GM19397 (cell line): ENCODE results near the gene EML6.
A peak's percentile ranks its signal among the peaks of the same experiment; 100 is the strongest.
"Not testable (repeated sequence)": the region's sequence is repeated elsewhere in the genome, so short reads cannot be mapped to it uniquely, and the experiment has no call there.

ENCODE experiments used
- ATAC-seq: cut with Tn5 transposase; IDR thresholded peaks from one replicate; pipeline ENCODE4 v1.9.1; 2021; ENCODE audit warnings: mild to moderate bottlenecking, moderate library complexity; ENCODE audit not compliant: unreplicated experiment

EML6 gene

GRCh38 chr2:54723131-54723995 lies at the start of gene EML6:
Gene EML6, plus strand, starts transcription at chr2:54723662. Its CDS starts 1,400 bp downstream, at chr2:54725062.
- peak; percentile 99 for ATAC-seq

GRCh38 chr2:54675281-54675680 lies 48.2 kb upstream of the EML6 start:
- no peak for ATAC-seq

- no peak for ATAC-seq
Measured at GRCh38 chr2:54675738-54676137, 47.7 kb upstream of the EML6 start.

DNA sequence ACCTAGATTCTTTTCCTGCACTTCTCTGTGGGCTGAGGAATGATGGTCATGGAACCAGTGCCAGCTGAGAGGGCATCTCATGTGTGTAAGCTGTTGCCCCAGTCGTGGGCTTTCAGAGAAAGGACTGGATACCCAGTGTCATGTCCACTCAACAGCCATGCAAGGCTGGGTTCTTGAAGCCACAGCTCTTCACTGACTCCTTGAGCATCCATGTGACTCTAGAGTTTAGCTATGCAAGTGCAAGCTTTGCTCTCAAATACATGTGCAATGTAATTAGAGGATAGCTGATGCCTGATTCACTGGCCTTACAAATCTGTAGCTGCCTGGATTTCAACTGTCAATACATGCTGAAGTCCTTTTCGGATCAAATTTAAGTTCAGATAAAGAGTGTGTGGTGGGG lies 46.8 kb upstream of the EML6 start:
- ATAC-seq: no peak

DNA sequence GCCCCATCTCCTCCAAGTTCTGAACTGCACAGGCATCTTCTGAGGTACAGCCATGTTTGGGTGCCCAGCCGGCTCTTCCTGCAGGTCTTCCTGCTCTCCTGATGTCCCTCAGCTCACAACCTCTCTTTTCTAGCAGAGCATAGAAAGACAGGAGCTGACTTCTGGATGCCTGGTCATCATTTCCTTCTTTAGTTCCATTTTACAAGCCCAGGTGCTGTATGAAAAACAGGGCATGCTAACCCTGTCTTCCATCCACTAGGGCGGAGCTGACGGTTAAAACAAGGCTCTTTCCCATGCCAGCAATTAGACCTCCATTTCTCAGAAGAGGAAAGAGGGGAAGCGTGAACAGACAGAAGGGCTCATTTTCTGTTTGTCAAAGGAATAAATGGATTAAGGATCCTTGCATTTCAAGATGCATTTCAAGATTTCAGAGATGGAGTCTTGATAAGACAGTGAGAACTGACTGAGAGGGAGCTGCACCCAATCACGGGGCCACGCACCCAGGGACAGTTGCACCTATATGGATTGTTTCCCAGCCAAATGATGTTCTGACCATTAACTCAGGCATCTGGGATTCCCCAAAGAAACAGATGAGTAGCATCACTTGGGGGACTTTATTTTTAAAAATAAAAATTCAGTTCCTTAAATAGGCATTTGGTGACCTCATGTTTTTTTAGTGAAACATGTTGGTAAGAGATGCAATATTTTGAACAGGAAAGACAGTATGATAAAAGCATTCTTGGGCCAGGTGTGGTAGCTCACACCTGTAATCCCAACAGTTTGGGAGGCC lies 45.8 kb upstream of the EML6 start:
- ATAC-seq: no peak

DNA sequence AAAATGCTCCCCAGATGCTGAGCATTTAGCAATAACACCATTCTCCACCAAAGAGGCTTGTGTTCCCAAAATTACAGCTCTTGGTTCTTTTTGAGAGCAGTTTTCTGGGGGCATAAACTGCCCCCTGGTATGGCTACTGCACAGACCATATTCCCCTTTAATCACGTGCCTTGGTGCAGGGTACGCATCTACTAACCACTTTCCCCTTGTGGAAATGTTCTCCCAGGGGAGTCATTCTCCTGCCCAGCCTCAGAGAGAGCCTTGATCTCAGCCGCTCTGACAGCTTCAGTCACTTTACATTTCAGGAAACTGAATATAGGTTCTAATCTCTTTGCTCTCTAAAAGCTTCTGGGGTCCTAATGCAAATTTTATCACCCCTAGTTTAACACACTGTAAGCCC lies 44.7 kb upstream of the EML6 start:
- no peak for ATAC-seq

DNA sequence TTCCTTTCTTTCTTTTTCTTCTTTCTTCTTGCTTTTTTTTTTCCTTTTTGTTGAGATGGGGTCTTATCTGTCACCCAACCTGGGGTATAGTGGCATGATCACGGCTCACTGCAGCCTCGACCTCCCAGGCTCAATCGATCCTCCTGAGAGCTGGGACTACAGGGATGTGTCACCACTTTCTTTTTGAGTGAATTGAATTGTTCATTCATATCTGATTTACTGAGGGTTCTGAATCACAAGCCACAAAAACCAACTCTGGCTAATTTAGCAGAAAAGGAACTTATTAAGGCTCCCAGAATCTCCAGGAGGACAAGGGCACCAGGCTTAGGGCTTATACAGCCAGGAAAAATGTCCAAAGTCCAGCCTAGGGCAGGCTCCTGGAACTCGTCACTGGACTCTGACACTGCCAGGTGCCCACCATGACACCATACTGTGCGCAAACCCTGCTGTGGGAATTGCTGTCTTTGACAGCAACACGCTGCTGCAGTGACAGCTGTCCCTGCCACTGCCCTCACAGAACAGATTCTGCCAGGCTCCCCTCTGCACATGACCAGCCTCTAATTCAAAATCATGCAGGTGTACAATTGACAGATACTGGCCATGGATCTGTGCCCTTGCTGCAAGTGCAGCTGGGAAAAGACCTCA lies 42.9 kb upstream of the EML6 start:
- peak; percentile 46 for ATAC-seq

DNA sequence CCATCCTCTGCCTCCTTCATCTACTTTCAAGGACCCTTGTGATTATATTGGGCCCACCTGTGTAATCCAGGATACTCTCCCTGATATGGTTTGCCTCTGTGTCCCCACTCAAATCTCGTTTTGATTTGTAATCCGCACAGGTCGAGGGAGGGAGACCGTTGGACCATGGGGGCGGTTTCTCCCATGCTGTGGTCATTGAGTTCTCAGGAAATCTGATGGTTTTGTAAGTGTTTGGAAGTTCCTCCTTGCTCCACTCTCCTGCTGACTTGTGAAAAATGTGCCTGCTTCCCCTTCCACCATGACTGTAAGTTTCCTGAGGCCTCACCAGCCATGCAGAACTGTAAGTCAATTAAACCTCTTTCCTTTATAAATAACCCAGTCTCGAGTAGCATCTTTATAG lies 42.0 kb upstream of the EML6 start:
- ATAC-seq: no peak

GRCh38 chr2:54683596-54683995 lies 39.9 kb upstream of the EML6 start:
- ATAC-seq: no peak

DNA sequence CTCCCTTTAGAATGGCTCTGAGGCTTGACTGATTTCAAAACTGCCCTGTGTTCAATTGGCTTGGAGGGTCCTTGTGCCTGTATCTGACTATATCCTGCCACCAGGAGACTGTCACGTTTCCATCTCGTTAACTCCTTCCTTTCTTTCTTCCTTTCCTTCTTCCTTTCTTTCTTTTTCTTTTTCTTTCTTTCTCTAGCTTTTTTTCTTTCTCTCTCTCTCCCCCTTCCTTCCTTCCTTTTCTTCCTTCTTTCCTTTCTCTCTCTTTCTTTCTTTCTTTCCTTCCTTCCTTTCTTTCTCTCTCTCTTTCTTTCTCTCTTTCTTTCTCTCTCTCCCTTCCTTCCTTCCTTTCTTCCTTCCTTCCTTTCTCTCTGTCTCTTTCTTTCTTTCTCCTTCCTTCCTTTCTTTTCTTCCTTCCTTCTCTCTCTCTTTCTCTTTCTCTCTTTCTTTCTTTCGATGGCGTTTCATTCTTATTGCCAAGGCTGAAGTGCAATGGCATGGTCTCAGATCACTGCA lies 38.1 kb upstream of the EML6 start:
- no peak for ATAC-seq

DNA sequence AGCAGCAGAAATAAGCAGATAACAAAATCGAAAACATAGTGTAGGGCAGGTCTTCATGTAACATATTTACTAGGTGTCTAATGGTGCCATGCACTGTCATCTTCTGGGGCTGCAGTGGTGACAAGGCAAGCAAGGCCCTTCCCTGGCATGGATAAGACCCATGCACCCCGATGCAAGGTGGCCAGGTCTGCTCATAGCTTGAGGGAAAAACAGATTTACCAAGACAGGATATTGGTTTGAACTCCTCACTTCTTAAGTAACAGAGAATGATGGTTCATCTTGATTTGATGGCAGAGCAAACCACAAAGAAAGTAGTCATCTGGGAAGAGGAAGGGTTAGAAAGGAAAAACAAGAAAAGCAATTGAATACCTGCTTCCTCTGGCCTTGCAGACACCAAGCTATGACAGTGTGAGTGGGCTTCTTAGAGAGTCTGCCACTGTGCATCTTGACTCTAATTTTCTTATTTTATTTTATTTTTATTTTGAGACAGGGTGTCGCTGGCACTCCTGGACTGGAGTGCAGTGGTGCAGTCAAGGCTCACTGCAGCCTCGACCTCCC lies 35.8 kb upstream of the EML6 start:
- no peak for ATAC-seq

GRCh38 chr2:54691445-54692135 lies 31.9 kb upstream of the EML6 start:
- ATAC-seq: no peak

- no peak for ATAC-seq
Measured at GRCh38 chr2:54692556-54692955, 30.9 kb upstream of the EML6 start.

DNA sequence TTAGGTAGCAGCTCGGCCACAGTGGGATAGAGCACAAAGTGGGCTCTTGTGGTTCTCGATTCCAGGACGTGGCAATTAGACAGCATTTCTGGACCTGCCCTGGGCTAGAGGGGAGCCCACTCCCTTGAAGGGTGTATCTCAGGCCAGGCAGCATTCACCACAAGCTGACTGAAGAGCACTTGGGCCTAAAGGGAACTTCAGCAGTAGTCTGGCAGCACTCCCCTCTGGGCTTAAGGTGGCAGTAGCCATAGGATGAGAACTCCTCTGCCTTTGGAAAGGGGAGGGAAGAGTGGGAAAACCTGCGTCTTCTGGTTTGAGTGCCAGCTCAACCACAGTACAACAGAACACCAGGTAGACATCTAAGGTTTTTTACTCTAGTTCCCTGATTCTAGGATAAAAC lies 28.1 kb upstream of the EML6 start:
- ATAC-seq: no peak

- ATAC-seq: no peak
Measured at GRCh38 chr2:54697934-54698333, 25.5 kb upstream of the EML6 start.

DNA sequence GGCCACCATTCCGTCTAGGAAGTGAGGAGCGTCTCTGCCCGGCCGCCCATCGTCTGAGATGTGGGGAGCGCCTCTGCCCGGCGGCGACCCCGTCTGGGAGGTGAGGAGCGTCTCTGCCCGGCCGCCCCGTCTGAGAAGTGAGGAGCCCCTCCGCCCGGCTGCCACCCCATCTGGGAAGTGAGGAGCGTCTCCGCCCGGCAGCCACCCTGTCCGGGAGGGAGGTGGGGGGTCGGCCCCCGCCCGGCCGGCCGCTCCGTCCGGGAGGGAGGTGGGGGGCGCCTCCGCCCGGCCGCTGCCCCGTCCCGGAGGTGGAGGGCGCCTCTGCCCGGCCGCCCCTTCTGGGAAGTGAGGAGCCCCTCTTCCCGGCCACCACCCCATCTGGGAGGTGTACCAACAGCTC lies 24.5 kb upstream of the EML6 start:
- ATAC-seq: not testable (repeated sequence)

DNA sequence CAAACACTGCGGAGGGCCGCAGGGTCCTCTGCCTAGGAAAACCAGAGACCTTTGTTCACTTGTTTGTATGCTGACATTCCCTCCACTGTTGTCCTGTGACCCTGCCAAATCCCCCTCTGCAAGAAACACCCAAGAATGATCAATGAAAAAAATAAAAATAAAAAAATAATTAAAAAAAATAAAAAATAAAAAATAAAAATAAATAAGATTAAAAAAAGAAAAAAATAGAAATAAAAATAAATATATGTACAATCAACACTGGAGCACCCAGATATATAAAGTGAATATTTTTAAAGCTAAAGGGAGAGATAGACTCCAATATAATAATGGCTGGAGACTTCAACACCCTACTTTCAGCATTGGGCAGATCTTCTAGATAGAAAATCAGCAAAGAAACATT lies 23.8 kb upstream of the EML6 start:
- no peak for ATAC-seq

- no peak for ATAC-seq
Measured at GRCh38 chr2:54701029-54701428, 22.4 kb upstream of the EML6 start.

DNA sequence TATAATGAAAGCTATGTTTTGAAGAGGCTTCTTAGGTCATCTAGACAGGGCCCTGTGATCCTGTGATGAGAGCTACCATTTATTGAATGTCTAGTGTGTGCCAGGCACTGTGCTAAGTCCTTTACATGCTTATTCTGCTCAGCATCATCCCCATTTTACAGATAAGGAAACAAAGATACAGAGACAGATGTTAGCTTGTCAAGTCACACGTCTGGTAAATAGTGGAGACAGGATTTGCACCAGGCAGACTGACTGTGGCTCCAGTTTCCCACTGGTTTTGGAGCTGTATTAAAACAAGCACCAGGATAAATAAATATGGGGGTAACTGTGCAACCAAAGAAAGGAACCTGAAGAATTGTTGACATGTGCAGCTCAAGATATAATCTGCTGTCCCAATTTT lies 19.2 kb upstream of the EML6 start:
- ATAC-seq: no peak
